Measurements from ENCODE around the gene SUGP2. TPM values are rescaled to one million over a fixed set of nuclear protein-coding genes. Genes with fewer than 3 reads are reported as not detected.

SUGP2 gene
- total and polyA plus RNA-seq, 9 donors: 27.0 to 81.9 (median 53.7) TPM

GRCh38 chr19:19022380-19022961 lies 10.8 kb downstream of the SUGP2 start:
- WGBS, 3 donors: 63 to 71% (median 68%) methylated on average over 4 of the region's 4 CpGs
- Histone ChIP-seq H3K4me1 (ENCODE audit: insufficient read depth) (no peaks in the 10 kb centered on the region), H3K27ac (no peak overlapping the region), H3K9me3 (no peaks in the 10 kb centered on the region), H3K27me3 (no peaks in the 10 kb centered on the region), H3K4me3 (no peak overlapping the region), H3K36me3 (no peaks in the 10 kb centered on the region)
- no peak for DNase-seq
- TF ChIP-seq CTCF (IDR thresholded peaks at IDR 0.05): no peak
- no peak for TF ChIP-seq EP300 (IDR thresholded peaks at IDR 0.05)
- TF ChIP-seq POLR2A (IDR thresholded peaks at IDR 0.05): no peak
- intact Hi-C loops (cut with DNase I): no loop called here

- TF ChIP-seq CTCF (IDR thresholded peaks at IDR 0.05): no peak
- no peak for TF ChIP-seq POLR2A (IDR thresholded peaks at IDR 0.05)
- no peak for TF ChIP-seq EP300 (IDR thresholded peaks at IDR 0.05)
- Histone ChIP-seq H3K4me3 (no peak overlapping the region), H3K27ac (no peak overlapping the region), H3K36me3 (no peaks in the 10 kb centered on the region), H3K4me1 (ENCODE audit: insufficient read depth) (no peaks in the 10 kb centered on the region), H3K9me3 (no peaks in the 10 kb centered on the region), H3K27me3 (no peaks in the 10 kb centered on the region)
- intact Hi-C loops (cut with DNase I): no loop called here
- WGBS, 3 donors: 46 to 50% (median 49%) methylated on average over 3 of the region's 3 CpGs
- DNase-seq: no peak
Measured at GRCh38 chr19:19021115-19021514, 12.2 kb downstream of the SUGP2 start.

GRCh38 chr19:19010551-19010950 lies 22.8 kb downstream of the SUGP2 start:
- H3K4me3 ChIP-seq: no peak overlapping the region
- H3K36me3 ChIP-seq: no peaks in the 10 kb centered on the region
- 94 to 96% (median 96%) methylated on average over 5 of the region's 5 CpGs for WGBS, 3 donors
- no peak overlapping the region for H3K27ac ChIP-seq
- no peaks in the 10 kb centered on the region for H3K4me1 ChIP-seq (ENCODE audit: insufficient read depth)
- TF ChIP-seq EP300 (IDR thresholded peaks at IDR 0.05): no peak
- no peak for TF ChIP-seq CTCF (IDR thresholded peaks at IDR 0.05)
- no peak for TF ChIP-seq POLR2A (IDR thresholded peaks at IDR 0.05)
- H3K9me3 ChIP-seq: no peaks in the 10 kb centered on the region
- DNase-seq: no peak
- intact Hi-C loops (cut with DNase I): no loop called here
- no peaks in the 10 kb centered on the region for H3K27me3 ChIP-seq

- H3K4me1 ChIP-seq (ENCODE audit: insufficient read depth): no peaks in the 10 kb centered on the region
- H3K4me3 ChIP-seq: no peak overlapping the region
- DNase-seq: no peak
- H3K36me3 ChIP-seq: no peaks in the 10 kb centered on the region
- no peak overlapping the region for H3K27ac ChIP-seq
- H3K27me3 ChIP-seq: no peaks in the 10 kb centered on the region
- no peaks in the 10 kb centered on the region for H3K9me3 ChIP-seq
- intact Hi-C loops (cut with DNase I): no loop called here
- 86 to 92% (median 90%) methylated on average over 18 of the region's 18 CpGs for WGBS, 3 donors
- TF ChIP-seq POLR2A (IDR thresholded peaks at IDR 0.05) (no peak), CTCF (IDR thresholded peaks at IDR 0.05) (no peak), EP300 (IDR thresholded peaks at IDR 0.05) (no peak)
Measured at GRCh38 chr19:19009951-19010350, 23.4 kb downstream of the SUGP2 start.
